Panc1 (cell line): Measurements from ENCODE around the gene NOS3.

Source experiments
- POLR2AphosphoS5 ChIP-seq: IDR thresholded peaks from 2 replicates; pipeline ENCODE4 v1.6.1; 2012; ENCODE audit warnings: mild to moderate bottlenecking, low read depth, low read length, moderate library complexity
- SIN3A ChIP-seq: IDR thresholded peaks from 2 replicates; pipeline ENCODE4 v1.6.1; 2012; ENCODE audit warnings: low read depth, mild to moderate bottlenecking, low read length, moderate library complexity, borderline replicate concordance; ENCODE audit not compliant: insufficient read depth
- TCF7L2 ChIP-seq: IDR thresholded peaks from 2 replicates; pipeline ENCODE4 v1.6.1; 2011; ENCODE audit warnings: mild to moderate bottlenecking, low read depth, low read length, inconsistent platforms
- TF ChIP-seq, protein P1 (sequence below): fragments of 450-650 bp; IDR thresholded peaks from 2 replicates; pipeline ENCODE4 v1.5.1; 2017; ENCODE audit warnings: mild to moderate bottlenecking
- TF ChIP-seq, protein P2 (sequence below), 2 experiments: IDR thresholded peaks; 2 replicates each; pipeline ENCODE4 v1.6.1; 2011 to 2012; ENCODE audit warnings: low read depth in 2 of 2, control low read depth in 1 of 2, low read length in 1 of 2, mild to moderate bottlenecking in 1 of 2, moderate library complexity in 1 of 2; ENCODE audit not compliant: insufficient read depth in 1 of 2

DNA sequence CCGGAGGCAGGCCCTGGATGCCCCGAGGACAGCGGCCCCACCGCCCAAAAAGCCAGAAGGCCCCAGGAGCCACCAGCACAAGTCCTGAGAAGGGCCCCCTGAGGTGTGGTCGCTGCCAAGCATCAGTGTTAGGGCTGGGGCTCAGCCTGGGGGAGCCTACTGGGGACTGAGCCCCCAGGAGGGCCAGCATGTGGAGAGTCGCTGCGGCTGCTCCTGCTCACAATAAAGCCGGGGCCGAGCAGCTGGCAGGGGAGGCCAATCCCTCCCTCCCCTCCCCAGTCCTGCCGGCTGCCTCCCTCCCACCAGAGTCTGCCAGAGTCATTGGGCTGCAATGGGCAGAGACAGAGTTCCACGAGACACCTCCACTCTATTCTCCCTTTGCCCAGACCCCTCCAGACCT lies 54.4 kb downstream of the NOS3 start:
- TF ChIP-seq, protein P1, sequence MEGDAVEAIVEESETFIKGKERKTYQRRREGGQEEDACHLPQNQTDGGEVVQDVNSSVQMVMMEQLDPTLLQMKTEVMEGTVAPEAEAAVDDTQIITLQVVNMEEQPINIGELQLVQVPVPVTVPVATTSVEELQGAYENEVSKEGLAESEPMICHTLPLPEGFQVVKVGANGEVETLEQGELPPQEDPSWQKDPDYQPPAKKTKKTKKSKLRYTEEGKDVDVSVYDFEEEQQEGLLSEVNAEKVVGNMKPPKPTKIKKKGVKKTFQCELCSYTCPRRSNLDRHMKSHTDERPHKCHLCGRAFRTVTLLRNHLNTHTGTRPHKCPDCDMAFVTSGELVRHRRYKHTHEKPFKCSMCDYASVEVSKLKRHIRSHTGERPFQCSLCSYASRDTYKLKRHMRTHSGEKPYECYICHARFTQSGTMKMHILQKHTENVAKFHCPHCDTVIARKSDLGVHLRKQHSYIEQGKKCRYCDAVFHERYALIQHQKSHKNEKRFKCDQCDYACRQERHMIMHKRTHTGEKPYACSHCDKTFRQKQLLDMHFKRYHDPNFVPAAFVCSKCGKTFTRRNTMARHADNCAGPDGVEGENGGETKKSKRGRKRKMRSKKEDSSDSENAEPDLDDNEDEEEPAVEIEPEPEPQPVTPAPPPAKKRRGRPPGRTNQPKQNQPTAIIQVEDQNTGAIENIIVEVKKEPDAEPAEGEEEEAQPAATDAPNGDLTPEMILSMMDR, result no peak
- TF ChIP-seq POLR2AphosphoS5 (no peak), TCF7L2 (no peak), SIN3A (no peak)
- TF ChIP-seq, protein P2, sequence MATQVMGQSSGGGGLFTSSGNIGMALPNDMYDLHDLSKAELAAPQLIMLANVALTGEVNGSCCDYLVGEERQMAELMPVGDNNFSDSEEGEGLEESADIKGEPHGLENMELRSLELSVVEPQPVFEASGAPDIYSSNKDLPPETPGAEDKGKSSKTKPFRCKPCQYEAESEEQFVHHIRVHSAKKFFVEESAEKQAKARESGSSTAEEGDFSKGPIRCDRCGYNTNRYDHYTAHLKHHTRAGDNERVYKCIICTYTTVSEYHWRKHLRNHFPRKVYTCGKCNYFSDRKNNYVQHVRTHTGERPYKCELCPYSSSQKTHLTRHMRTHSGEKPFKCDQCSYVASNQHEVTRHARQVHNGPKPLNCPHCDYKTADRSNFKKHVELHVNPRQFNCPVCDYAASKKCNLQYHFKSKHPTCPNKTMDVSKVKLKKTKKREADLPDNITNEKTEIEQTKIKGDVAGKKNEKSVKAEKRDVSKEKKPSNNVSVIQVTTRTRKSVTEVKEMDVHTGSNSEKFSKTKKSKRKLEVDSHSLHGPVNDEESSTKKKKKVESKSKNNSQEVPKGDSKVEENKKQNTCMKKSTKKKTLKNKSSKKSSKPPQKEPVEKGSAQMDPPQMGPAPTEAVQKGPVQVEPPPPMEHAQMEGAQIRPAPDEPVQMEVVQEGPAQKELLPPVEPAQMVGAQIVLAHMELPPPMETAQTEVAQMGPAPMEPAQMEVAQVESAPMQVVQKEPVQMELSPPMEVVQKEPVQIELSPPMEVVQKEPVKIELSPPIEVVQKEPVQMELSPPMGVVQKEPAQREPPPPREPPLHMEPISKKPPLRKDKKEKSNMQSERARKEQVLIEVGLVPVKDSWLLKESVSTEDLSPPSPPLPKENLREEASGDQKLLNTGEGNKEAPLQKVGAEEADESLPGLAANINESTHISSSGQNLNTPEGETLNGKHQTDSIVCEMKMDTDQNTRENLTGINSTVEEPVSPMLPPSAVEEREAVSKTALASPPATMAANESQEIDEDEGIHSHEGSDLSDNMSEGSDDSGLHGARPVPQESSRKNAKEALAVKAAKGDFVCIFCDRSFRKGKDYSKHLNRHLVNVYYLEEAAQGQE (IDR thresholded peaks at IDR 0.05; ENCODE audit: insufficient read depth in 1 of 2, low read depth in 2 of 2, low read length in 1 of 2), result no peak
